RWPE2 (cell line): ENCODE measurements around the gene ANKRD13B.
A peak's percentile ranks its signal among the peaks of the same experiment; 100 is the strongest.

ENCODE experiments used
- ATAC-seq: fragments of 200-7000 bp; cut with Tn5 transposase; 3 replicates; pipeline ENCODE4 v1.9.1; 2021; ENCODE audit warnings: low read depth
- DNase-seq: peaks from one replicate; pipeline ENCODE4 v3.0.0-alpha.2; 2020; ENCODE audit warnings: low spot score
- H3K27ac ChIP-seq: fragments of 450-650 bp; 2 replicates; pipeline ENCODE4 v1.5.1; 2017; ENCODE audit warnings: mild to moderate bottlenecking; ENCODE audit not compliant: poor library complexity, severe bottlenecking
- H3K27me3 ChIP-seq: fragments of 250-450 bp; sonication (Bioruptor Pico); 2 replicates; pipeline ENCODE4 v1.5.1; 2021; ENCODE audit warnings: mild to moderate bottlenecking, moderate library complexity; ENCODE audit not compliant: insufficient read depth, poor library complexity, severe bottlenecking
- H3K36me3 ChIP-seq: fragments of 250-450 bp; sonication (Bioruptor Pico); 2 replicates; pipeline ENCODE4 v1.5.1; 2020; ENCODE audit warnings: low read depth, mild to moderate bottlenecking, moderate library complexity
- H3K4me1 ChIP-seq: fragments of 250-450 bp; sonication (Bioruptor Pico); 2 replicates; pipeline ENCODE4 v1.5.1; 2021; ENCODE audit warnings: mild to moderate bottlenecking, moderate library complexity; ENCODE audit not compliant: insufficient read depth, poor library complexity, severe bottlenecking
- H3K4me3 ChIP-seq: fragments of 250-450 bp; sonication (Bioruptor Pico); 2 replicates; pipeline ENCODE4 v1.5.1; 2021; ENCODE audit warnings: mild to moderate bottlenecking, moderate library complexity; ENCODE audit not compliant: severe bottlenecking
- H3K9me3 ChIP-seq: fragments of 250-450 bp; sonication (Bioruptor Pico); 2 replicates; pipeline ENCODE4 v1.5.1; 2021; ENCODE audit warnings: mild to moderate bottlenecking, moderate library complexity; ENCODE audit not compliant: severe bottlenecking
- CTCF ChIP-seq: fragments of 450-650 bp; IDR thresholded peaks from one replicate; pipeline ENCODE4 v1.5.1; 2017; ENCODE audit warnings: mild to moderate bottlenecking, moderate library complexity; ENCODE audit not compliant: poor library complexity, severe bottlenecking

The ANKRD13B gene

GRCh38 chr17:29577385-29578211 is 15.3 kb upstream of the ANKRD13B start:
- Histone ChIP-seq H3K9me3 (no peaks in the 10 kb centered on the region), H3K36me3 (peaks cover 91% of the 10 kb centered on the region), H3K4me1 (peaks cover 10% of the 10 kb centered on the region), H3K4me3 (no peak overlapping the region), H3K27ac (no peak overlapping the region), H3K27me3 (no peaks in the 10 kb centered on the region)
- DNase-seq (no peak), ATAC-seq (no peak)
- TF ChIP-seq CTCF, result no peak

GRCh38 chr17:29578626-29579485 is 14.1 kb upstream of the ANKRD13B start:
- peaks cover 90% of the 10 kb centered on the region for H3K36me3 ChIP-seq
- ATAC-seq (no peak), DNase-seq (no peak)
- TF ChIP-seq CTCF, result no peak
- peaks cover 4% of the 10 kb centered on the region for H3K9me3 ChIP-seq
- no peaks in the 10 kb centered on the region for H3K27me3 ChIP-seq
- no peak overlapping the region for H3K4me3 ChIP-seq
- no peak overlapping the region for H3K27ac ChIP-seq
- peaks cover 22% of the 10 kb centered on the region for H3K4me1 ChIP-seq

GRCh38 chr17:29579866-29580771 is 12.8 kb upstream of the ANKRD13B start:
- Histone ChIP-seq H3K4me1 (peaks cover 33% of the 10 kb centered on the region), H3K9me3 (peaks cover 4% of the 10 kb centered on the region), H3K27ac (peak overlapping the region; percentile 80), H3K36me3 (peaks cover 81% of the 10 kb centered on the region), H3K27me3 (no peaks in the 10 kb centered on the region), H3K4me3 (no peak overlapping the region)
- TF ChIP-seq CTCF, result peak; percentile 94
- peak; percentile 70 for DNase-seq
- ATAC-seq, result peak; percentile 77

GRCh38 chr17:29581583-29582253 is 11.2 kb upstream of the ANKRD13B start:
- H3K36me3 ChIP-seq, result peaks cover 65% of the 10 kb centered on the region
- no peak for TF ChIP-seq CTCF
- no peak overlapping the region for H3K4me3 ChIP-seq

More at GRCh38 chr17:29581583-29582253, 11.2 kb upstream of the ANKRD13B start:
- peak overlapping the region; percentile 80 for H3K27ac ChIP-seq
- ATAC-seq (peak; percentile 33), DNase-seq (peak; percentile 86)
- no peaks in the 10 kb centered on the region for H3K27me3 ChIP-seq
- peaks cover 42% of the 10 kb centered on the region for H3K4me1 ChIP-seq
- peaks cover 4% of the 10 kb centered on the region for H3K9me3 ChIP-seq
